Pons (tissue), 1 donor: Measurements from ENCODE around the gene HDAC4.
A peak's percentile ranks its signal among the peaks of the same experiment; 100 is the strongest.

ENCODE experiments used
- DNase-seq: peaks from one replicate; pipeline ENCODE4 v3.0.0-alpha.2; 2016; ENCODE audit warnings: low spot score

The HDAC4 gene

DNA sequence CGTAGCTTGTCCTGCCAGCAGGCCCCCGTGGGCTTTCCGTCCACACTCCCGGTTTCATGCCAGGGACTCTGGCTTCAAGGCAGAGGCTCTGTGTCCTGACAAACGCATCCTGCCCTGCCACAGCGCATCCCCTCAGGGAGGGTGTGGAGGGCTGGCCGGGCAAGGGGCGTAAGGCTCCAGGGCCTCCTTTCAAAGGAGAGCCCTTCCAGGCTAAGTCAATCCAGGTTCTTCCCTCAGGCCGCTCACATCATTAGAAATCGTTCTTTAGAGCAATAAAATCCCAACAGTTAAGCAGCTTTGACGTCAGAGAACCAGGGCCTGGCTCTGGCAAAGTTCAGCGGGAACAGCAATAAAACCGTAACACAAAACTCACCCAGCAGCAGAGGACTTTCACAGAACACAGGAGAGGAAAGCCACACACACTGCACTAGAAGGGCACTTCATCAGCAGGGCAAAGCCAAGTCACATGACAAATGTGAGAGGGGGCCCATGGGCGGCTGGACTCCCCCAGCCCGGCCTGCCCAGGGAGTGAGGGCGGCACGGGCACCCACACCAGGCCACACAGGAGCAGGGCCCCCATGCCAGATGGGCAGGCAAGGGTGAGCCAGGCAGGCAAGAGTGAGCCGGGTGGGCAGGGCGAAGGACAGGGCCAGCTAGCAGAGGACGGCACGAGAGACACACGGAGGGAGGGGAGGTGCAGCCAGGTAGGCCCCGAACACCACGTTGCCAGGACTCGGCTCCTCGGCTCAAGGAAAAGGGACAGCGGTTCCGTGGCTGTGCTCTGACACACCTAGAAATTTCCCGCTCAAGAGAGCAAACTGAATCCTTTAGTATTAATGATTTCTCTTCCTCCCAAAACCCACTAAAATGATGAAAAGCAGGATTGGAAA is 52.0 kb downstream of the HDAC4 start:
- DNase-seq = no peak

GRCh38 chr2:239346676-239347075 is 54.1 kb downstream of the HDAC4 start:
- no peak for DNase-seq

DNA sequence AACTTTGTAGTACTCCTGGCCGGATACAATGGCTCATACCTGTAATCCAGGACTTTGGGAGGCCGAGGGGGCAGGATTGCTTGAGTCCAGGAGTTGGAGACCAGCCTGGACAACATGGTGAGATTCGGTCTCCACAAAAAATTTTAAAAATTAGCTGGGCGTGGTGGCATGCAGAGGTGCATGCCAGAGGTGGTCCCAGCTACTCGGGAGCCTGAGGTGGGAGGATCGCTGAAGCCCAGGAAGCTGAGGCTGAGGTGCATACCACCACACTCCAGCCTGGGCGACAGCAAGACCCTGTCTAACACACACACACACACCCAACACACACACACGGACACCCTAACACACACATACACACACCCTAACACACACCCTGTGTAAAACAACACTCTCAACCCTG is 55.6 kb downstream of the HDAC4 start:
- DNase-seq = no peak

DNA sequence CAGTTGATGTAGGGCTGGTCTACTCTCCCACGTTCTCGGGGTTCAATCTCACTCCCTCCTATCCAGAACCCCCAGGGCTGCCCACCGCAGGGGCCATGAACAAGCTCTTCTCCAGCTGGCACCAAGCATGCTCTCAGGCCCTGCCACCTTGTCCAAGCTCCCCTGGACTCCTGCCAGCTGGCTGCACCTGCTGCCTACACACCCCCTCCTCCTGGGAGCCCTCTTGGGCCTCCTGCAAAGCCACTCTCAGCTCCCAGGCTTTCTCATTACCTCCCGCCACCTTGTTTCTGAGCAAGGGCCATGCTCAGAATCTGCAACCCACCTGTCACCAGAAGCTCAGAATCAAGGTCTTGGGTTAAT is 56.0 kb downstream of the HDAC4 start:
- DNase-seq = no peak

GRCh38 chr2:239343946-239344856 is 56.6 kb downstream of the HDAC4 start:
- peak; percentile 82 for DNase-seq

GRCh38 chr2:239343460-239343859 is 57.4 kb downstream of the HDAC4 start:
- DNase-seq = no peak

- no peak for DNase-seq
These were observed 59.0 kb downstream of the HDAC4 start for GRCh38 chr2:239341840-239342239.

DNA sequence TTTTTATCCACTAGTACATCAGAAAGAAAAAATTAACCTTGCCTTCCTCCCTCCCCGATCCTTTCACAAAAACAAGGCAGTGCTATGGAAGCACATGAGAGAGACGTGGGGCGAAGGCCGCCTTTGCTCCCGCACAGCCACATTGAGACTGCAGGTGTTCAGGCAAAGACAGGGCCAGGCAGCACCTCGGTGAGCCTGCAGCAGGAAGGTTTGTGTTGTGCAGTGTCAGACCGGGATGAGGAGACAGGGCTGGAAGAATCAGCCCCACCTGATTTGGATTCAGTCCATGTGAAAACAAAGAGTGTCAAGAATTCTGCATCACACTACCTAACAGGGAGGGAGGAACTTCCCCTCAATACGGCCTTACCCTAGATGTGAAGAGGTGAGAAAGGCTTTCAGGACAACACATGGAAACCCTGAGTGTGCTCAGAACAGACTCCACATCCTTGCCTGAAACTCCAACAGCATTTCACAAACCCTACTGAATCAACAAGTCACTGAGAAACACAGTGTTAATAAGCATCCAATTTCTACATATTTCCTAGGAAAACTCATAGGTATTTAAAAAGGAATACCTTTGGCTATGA is 59.6 kb downstream of the HDAC4 start:
- DNase-seq = no peak

DNA sequence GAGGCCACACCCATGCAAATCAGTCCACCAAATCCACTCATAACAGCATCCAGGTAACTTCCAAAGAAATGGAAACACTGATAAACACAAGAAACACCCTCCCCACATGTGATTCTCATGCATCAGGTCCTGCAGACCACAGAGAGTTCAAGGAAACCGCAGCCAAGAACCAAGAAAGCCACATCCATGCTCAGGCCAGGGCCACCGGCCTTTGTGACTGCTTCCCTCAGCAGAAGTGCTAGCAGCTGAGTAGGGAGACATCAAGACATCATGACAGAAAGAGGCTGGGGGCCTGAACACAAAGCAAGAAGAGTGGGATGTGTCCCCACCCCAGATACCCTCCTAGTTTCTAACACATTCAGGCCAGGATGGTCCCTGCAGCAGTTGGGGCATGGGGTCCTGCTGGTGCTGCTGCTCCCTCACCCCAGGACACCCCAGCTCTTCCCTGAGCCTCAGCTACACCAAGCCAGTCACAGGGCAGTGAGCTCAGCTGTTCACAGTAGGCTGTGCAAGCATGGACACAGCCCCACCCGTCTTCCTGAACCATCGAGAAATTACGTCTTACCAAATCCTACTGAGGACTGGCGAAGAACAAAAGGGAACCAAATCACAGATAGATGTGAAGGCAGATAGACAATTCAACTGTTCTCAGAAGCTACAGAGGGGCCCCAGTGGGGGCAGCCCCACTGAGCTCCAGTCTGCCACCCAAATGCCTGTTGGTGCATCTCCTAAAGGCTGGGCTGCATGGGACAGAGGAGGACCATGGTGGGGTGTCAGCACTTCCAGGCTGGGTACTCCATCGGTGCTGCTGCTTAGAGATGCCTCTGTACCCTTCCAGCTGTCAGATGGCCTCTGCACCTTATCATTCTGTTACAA is 60.9 kb downstream of the HDAC4 start:
- DNase-seq = no peak

DNA sequence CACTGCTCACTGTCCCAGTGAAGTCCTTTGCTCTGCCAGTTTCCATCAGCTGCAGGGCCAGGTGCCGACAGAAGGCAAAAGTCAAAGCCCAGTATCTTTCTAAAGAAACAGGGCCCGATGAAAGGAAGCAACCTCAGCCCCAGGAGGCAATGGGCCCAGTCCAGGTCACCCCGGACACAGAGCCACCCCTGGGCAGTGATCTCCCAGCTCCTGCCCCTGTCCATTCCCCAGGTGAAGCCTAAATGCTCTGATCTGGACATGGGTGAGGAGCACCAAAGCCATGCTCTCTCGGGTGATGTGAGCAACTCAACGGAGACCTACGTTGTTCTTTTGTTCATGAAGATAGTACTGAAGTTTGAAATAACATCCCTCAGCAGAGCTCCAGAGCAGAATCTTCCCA is 61.6 kb downstream of the HDAC4 start:
- DNase-seq = no peak

- DNase-seq = no peak
These were observed 62.8 kb downstream of the HDAC4 start for GRCh38 chr2:239337877-239338484.

- DNase-seq = peak; percentile 73
These were observed 63.5 kb downstream of the HDAC4 start for GRCh38 chr2:239337122-239337876.

GRCh38 chr2:239331560-239331959 is 69.3 kb downstream of the HDAC4 start:
- no peak for DNase-seq

DNA sequence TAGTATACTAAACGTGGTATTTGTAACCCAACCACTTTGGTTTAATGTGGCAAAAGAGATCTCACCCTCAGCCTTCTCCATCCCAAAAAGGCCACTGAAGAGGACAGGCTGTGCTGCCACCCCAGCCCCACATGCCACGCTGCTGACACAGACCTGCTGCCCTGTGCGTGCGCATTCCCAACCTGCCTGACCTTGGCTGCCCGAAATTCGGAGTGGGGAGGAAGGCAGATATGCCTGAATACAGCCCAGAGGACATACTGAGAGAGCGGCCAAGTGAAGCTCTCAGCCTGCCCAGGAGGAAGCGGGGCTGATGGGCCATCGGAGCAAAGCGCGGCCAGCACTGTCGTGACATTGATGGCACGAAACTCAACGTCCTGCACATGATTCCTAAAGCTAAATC is 70.0 kb downstream of the HDAC4 start:
- DNase-seq = no peak

DNA sequence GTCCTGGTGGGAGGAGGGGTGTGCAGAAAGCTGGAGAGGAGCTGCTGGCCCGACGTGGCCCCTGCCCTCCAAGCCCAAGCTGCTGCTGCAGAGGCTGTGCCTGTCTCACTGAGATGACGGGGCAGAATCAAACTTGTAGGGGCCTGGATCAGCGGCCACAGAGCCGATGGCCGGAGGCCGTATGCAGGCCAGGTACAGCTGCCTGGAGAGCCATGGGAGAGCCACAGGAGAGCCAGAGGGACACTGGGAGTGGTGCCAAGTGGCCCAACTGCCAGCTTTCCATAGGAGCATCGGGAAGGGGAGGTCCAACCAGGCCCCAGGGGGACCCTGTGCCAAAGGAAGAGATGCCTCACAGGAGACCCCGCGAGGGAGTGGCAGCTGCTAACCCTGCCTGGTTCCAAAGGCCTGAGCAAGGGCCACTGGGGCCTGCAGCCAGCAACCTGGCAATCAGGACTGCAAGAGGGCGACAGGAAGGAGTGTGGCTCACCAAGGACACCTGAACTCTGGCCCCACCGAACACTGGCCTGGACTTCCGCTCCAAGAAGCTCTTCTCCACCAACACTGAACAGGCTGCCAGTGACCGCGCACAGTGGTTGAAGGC is 70.7 kb downstream of the HDAC4 start:
- no peak for DNase-seq

GRCh38 chr2:239329284-239329971 is 71.4 kb downstream of the HDAC4 start:
- DNase-seq = no peak

- no peak for DNase-seq
These were observed 72.2 kb downstream of the HDAC4 start for GRCh38 chr2:239328351-239329191.

DNA sequence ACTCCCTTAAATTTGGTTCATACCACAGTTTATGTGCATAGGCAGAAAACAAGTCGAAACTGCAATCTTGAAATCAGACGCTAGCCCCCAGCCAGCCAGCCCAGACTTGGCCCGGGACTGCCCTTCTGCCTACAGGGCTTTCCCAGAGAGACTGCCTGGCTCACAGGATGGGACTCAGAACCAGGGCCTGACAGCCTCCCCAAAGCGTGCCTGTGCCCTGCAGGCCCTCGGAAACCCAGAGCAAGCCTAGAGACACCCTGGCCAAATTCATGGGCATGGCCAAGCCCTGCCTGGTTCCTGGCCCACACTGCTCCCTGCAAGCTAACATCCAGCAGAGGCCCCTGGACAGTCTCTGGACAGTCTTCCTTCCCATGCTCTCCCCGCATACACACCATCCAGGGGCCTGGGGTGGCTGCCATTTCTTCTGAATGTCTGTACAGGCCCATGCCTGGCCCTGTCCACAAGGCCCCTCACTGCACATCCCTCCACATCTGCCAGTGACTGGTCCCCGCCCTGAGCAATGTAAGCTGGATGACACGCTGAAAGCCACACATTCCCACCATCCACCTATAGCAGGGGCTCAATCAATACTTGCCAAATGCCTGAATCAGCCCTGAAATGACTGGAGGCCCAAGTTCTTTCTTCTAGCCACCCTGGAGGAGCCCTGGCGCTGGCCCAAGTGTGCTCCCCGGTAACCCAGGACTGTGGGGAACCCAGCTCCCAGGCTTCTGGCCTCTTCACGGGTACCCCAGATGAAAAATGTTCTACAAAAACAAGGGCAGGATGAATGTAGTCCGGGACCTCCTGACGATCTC is 73.1 kb downstream of the HDAC4 start:
- DNase-seq = no peak
